SU-DHL-6 (cell line): ENCODE measurements around the gene SPNS1.

Source experiments
- H2AFZ ChIP-seq: fragments of 200-600 bp; sonication (generic); 2 replicates; pipeline ENCODE4 v1.6.1; 2014; ENCODE audit warnings: low read depth, mild to moderate bottlenecking, moderate library complexity, mixed read lengths, antibody characterized with exemption, low read length; ENCODE audit not compliant: severe bottlenecking
- H3F3A ChIP-seq: fragments of 200-600 bp; shearing (Covaris generic); 2 replicates; pipeline ENCODE4 v1.6.0; 2016; ENCODE audit warnings: antibody characterized with exemption, mild to moderate bottlenecking; ENCODE audit not compliant: insufficient read depth
- H3K27ac ChIP-seq: fragments of 200-600 bp; sonication (generic); 2 replicates; pipeline ENCODE4 v1.5.1; 2016; ENCODE audit warnings: low read depth, mild to moderate bottlenecking, low read length, moderate library complexity, mixed read lengths
- H3K27me3 ChIP-seq: fragments of 200-600 bp; sonication (generic), shearing (Covaris generic); 2 replicates; pipeline ENCODE4 v1.6.0; 2014; ENCODE audit warnings: mild to moderate bottlenecking, low read length
- H3K36me3 ChIP-seq: fragments of 200-600 bp; sonication (generic); 2 replicates; pipeline ENCODE4 v1.6.1; 2014; ENCODE audit warnings: mild to moderate bottlenecking, low read length, mixed read lengths
- H3K4me2 ChIP-seq: fragments of 300-600, 200-600 bp; shearing (Covaris generic), sonication (generic); 2 replicates; pipeline ENCODE4 v1.6.0; 2014; ENCODE audit warnings: low read length, low read depth, mild to moderate bottlenecking; ENCODE audit not compliant: poor library complexity, severe bottlenecking
- H3K4me3 ChIP-seq: fragments of 200-600 bp; sonication (generic); 2 replicates; pipeline ENCODE4 v1.5.1; 2014; ENCODE audit warnings: antibody characterized with exemption, low read length, mild to moderate bottlenecking, mixed read lengths; ENCODE audit not compliant: insufficient read depth, poor library complexity, severe bottlenecking
- H3K79me2 ChIP-seq: fragments of 200-600 bp; sonication (generic); 2 replicates; pipeline ENCODE4 v1.6.1; 2014; ENCODE audit warnings: mild to moderate bottlenecking, low read length, moderate library complexity; ENCODE audit not compliant: insufficient read depth
- H3K9ac ChIP-seq: fragments of 200-600 bp; sonication (generic); 2 replicates; pipeline ENCODE4 v1.7.0; 2014; ENCODE audit warnings: mild to moderate bottlenecking, low read length
- H3K9me2 ChIP-seq: fragments of 200-600 bp; sonication (generic); replicated peaks from 2 replicates; pipeline ENCODE4 v1.6.1; 2014; ENCODE audit warnings: low read length; ENCODE audit not compliant: insufficient read depth
- H3K9me3 ChIP-seq: fragments of 200-600 bp; sonication (generic); 2 replicates; pipeline ENCODE4 v1.6.1; 2014; ENCODE audit warnings: low read length, mixed read lengths; ENCODE audit not compliant: insufficient read depth
- H4K20me1 ChIP-seq: fragments of 200-600 bp; sonication (generic); 2 replicates; pipeline ENCODE4 v1.6.1; 2014; ENCODE audit warnings: low read depth, mild to moderate bottlenecking, antibody characterized with exemption, low read length, moderate library complexity, mixed read lengths
- EZH2phosphoT487 ChIP-seq: fragments of 200-600 bp; sonication (generic), shearing (Covaris generic); conservative IDR thresholded peaks from 2 replicates; pipeline ENCODE4 v1.6.1; 2018; ENCODE audit warnings: mild to moderate bottlenecking, antibody characterized with exemption, low read length, moderate library complexity, mixed read lengths
- TF ChIP-seq, protein P1 (sequence below): fragments of 200-600 bp; sonication (generic); IDR thresholded peaks from one replicate; pipeline ENCODE4 v1.5.1; 2017; ENCODE audit warnings: antibody characterized with exemption, mild to moderate bottlenecking, low read length, moderate library complexity; ENCODE audit not compliant: insufficient read depth, poor library complexity, severe bottlenecking

The SPNS1 gene

DNA sequence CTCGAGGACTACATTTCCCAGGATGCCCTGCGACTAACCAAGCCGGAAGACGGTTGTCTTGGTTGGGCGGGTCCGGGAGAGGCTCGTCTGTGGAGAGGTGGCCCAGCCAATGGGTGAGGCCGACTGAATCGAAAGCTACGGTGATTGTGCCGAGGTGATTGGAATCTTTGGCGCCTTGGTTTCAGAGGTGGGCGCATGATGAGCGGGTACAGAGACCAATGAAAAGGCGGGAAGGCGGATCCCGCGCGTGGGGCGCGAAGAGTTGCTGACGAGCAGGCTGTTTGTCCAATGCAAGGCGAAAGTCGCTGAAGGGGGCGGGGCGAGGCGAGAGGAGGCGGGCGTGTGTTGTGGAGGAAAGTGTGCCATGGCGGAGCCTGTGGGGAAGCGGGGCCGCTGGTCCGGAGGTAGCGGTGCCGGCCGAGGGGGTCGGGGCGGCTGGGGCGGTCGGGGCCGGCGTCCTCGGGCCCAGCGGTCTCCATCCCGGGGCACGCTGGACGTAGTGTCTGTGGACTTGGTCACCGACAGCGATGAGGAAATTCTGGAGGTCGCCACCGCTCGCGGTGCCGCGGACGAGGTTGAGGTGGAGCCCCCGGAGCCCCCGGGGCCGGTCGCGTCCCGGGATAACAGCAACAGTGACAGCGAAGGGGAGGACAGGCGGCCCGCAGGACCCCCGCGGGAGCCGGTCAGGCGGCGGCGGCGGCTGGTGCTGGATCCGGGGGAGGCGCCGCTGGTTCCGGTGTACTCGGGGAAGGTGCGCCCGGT lies 23.7 kb upstream of the SPNS1 start, which contains the start of gene NFATC2IP:
NFATC2IP (plus strand) TSS at position 290 of the 762 bp plus-strand sequence; CDS start at position 365, 75 bp downstream.
- Histone ChIP-seq H3K9me2 (no peaks in the 10 kb centered on the region), H3K4me2 (peak within 1 kb of the TSS; percentile 97), H3K27ac (peak within 1 kb of the TSS; percentile 50), H3F3A (peaks cover 6% of the 10 kb centered on the region; the same call in 1 of the 2 replicates), H3K9ac (peak within 1 kb of the TSS; percentile 98), H3K36me3 (peaks cover 6% of the 10 kb centered on the region; the same call in 1 of the 2 replicates), H3K9me3 (no peaks in the 10 kb centered on the region), H2AFZ (peak within 1 kb of the TSS; percentile 98), H4K20me1 (no peaks in the 10 kb centered on the region; the same call in 1 of the 2 replicates), H3K27me3 (no peaks in the 10 kb centered on the region), H3K79me2 (peaks cover 26% of the 10 kb centered on the region), H3K4me3 (peak within 1 kb of the TSS; percentile 98)
- TF ChIP-seq, protein P1, sequence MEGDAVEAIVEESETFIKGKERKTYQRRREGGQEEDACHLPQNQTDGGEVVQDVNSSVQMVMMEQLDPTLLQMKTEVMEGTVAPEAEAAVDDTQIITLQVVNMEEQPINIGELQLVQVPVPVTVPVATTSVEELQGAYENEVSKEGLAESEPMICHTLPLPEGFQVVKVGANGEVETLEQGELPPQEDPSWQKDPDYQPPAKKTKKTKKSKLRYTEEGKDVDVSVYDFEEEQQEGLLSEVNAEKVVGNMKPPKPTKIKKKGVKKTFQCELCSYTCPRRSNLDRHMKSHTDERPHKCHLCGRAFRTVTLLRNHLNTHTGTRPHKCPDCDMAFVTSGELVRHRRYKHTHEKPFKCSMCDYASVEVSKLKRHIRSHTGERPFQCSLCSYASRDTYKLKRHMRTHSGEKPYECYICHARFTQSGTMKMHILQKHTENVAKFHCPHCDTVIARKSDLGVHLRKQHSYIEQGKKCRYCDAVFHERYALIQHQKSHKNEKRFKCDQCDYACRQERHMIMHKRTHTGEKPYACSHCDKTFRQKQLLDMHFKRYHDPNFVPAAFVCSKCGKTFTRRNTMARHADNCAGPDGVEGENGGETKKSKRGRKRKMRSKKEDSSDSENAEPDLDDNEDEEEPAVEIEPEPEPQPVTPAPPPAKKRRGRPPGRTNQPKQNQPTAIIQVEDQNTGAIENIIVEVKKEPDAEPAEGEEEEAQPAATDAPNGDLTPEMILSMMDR: no peak

DNA sequence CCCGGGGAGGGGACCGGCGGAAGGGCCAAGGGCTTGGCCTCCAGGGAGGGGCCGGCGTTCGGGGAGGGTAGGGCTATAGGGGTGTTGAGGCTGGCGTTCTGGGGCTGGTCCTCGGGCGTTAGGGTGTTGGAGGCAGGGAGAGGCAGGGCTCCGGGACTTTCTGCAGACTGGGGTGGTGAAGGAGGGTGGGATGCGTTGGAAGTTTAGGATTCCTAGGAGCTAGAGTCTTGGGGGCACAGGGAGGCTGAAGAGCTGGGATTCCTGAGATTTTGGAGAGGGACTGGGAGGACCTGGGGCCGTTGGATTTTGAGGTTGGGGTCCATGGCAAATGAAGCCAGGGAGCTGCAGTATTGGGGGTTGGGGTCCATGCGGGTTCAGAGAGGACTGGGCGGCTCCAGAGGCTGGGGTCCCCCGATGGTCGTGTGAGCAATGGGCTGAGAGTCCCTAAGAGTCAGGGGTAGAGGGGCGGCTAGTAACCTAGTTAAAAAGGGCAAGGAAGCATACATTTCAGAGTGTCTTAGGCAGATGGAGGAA lies 23.1 kb upstream of the SPNS1 start:
- Histone ChIP-seq H3K79me2 (peaks cover 26% of the 10 kb centered on the region), H3K9ac (peak overlapping the region; percentile 98), H3K27me3 (no peaks in the 10 kb centered on the region), H3K9me2 (no peaks in the 10 kb centered on the region), H3K36me3 (peaks cover 6% of the 10 kb centered on the region; the same call in 1 of the 2 replicates), H4K20me1 (no peaks in the 10 kb centered on the region; the same call in 1 of the 2 replicates), H3K4me2 (peak overlapping the region; percentile 97), H3K27ac (peak overlapping the region; percentile 48), H3K9me3 (no peaks in the 10 kb centered on the region), H3K4me3 (peak overlapping the region; percentile 98), H2AFZ (peak overlapping the region; percentile 78), H3F3A (peaks cover 6% of the 10 kb centered on the region; the same call in 1 of the 2 replicates)
- no peak for TF ChIP-seq EZH2phosphoT487
- TF ChIP-seq, protein P1: no peak

DNA sequence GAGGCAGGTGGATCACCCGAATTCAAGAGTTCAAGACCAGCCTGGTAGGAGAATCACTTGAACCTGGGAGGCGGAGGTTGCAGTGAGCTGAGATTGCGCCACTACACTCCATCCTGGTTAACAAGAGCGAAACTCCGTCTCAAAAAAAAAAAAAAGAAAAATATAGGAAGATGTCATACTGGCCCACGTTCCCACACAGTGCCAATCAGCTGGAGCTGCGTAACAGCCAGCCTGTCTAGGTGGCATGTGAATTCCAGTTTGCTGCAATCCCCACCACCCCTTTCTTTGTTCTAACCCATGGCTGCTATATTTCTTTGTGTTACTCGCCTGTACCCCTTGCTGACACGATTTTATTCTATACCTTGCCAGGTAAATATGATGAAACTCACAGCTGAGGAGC lies 16.4 kb upstream of the SPNS1 start:
- H3K4me3 ChIP-seq: no peak overlapping the region
- no peak overlapping the region for H2AFZ ChIP-seq
- no peak overlapping the region for H3K4me2 ChIP-seq
- no peaks in the 10 kb centered on the region for H3K9me3 ChIP-seq
- peaks cover 11% of the 10 kb centered on the region; the same call in 1 of the 2 replicates for H3K36me3 ChIP-seq
- H3K79me2 ChIP-seq: peaks cover 4% of the 10 kb centered on the region; the same call in 1 of the 2 replicates
- no peak overlapping the region for H3K9ac ChIP-seq
- no peak for TF ChIP-seq EZH2phosphoT487
- TF ChIP-seq, protein P1: no peak
- no peak overlapping the region for H3K27ac ChIP-seq
- no peaks in the 10 kb centered on the region for H3F3A ChIP-seq
- H3K27me3 ChIP-seq: no peaks in the 10 kb centered on the region
- no peaks in the 10 kb centered on the region; the same call in 1 of the 2 replicates for H4K20me1 ChIP-seq
- H3K9me2 ChIP-seq: no peaks in the 10 kb centered on the region
